OCI-LY7 (cell line): ENCODE results near the gene PATJ.

ENCODE experiments used
- CTCF ChIP-seq: fragments of 200-600 bp; sonication (generic); conservative IDR thresholded peaks from 2 replicates; pipeline ENCODE4 v1.5.1; 2014; ENCODE audit warnings: mild to moderate bottlenecking, antibody characterized with exemption, low read length, moderate library complexity, mixed read lengths
- EZH2phosphoT487 ChIP-seq: fragments of 200-600 bp; sonication (generic); IDR thresholded peaks from 2 replicates; pipeline ENCODE4 v1.6.1; 2018; ENCODE audit warnings: low read depth, borderline replicate concordance, mild to moderate bottlenecking, mixed run types, antibody characterized with exemption, low read length, moderate library complexity, mixed read lengths

- TF ChIP-seq CTCF (no peak), EZH2phosphoT487 (no peak)
Measured at GRCh38 chr1:61935516-61935915, 193.2 kb downstream of the PATJ start.
